IMR-90 (cell line): Measurements from ENCODE around the gene ZNHIT6. TPM values are rescaled to one million over a fixed set of nuclear protein-coding genes. Genes with fewer than 3 reads are reported as not detected.

Experiments
- ATAC-seq: fragments of 200-7000 bp; cut with Tn5 transposase; 2 replicates; pipeline ENCODE4 v1.9.1; 2020; ENCODE audit warnings: low read depth, mild to moderate bottlenecking, moderate library complexity
- BruUV-seq: library from RNA; stranded (reverse); fragments of 400-500 nt; replicated peaks from 2 replicates; lab custom pipeline; 2021; lab: Mats Ljungman, UMichigan
- CTCF ChIA-PET: fragments of 300-600 bp; formaldehyde crosslinking; extraction: SDS; loops from one replicate; lab custom pipeline; 2021; ENCODE audit warnings: antibody characterized with exemption; lab: Yijun Ruan, JAX
- POLR2A ChIA-PET: fragments of 300-600 bp; sonication (Branson Sonifier 250); formaldehyde crosslinking; loops from one replicate; lab custom pipeline; 2022; ENCODE audit warnings: antibody characterized with exemption; ENCODE audit not compliant: unreplicated experiment; lab: Charles Lee
- DNase-seq: peaks from one replicate; pipeline ENCODE4 v3.0.0; 2013
- H2AFZ ChIP-seq: replicated peaks from 2 replicates; pipeline ENCODE3; 2013; ENCODE audit warnings: low read length, mild to moderate bottlenecking; ENCODE audit not compliant: poor library complexity
- H2AK5ac ChIP-seq: 2 replicates; pipeline ENCODE4 v1.6.1; 2013; ENCODE audit warnings: low read depth, low read length, inconsistent platforms
- H2AK9ac ChIP-seq: replicated peaks from 2 replicates; pipeline ENCODE3; 2013; ENCODE audit warnings: mild to moderate bottlenecking, low read depth, low read length, moderate library complexity; ENCODE audit not compliant: poor library complexity
- H2BK120ac ChIP-seq: 2 replicates; pipeline ENCODE4 v1.6.1; 2013; ENCODE audit warnings: low read depth, low read length, inconsistent platforms
- H2BK15ac ChIP-seq: 3 replicates; pipeline ENCODE4 v1.6.1; 2013; ENCODE audit warnings: low read depth, low read length, inconsistent platforms
- H2BK20ac ChIP-seq: 2 replicates; pipeline ENCODE4 v1.6.1; 2013; ENCODE audit warnings: low read depth, mild to moderate bottlenecking, inconsistent platforms, low read length, moderate library complexity
- H2BK5ac ChIP-seq: 2 replicates; pipeline ENCODE4 v1.6.1; 2013; ENCODE audit warnings: mild to moderate bottlenecking, low read depth, low read length, inconsistent platforms; ENCODE audit not compliant: poor library complexity, severe bottlenecking
- H3K14ac ChIP-seq: replicated peaks from 2 replicates; pipeline ENCODE4 v1.6.1; 2013; ENCODE audit warnings: low read depth, low read length, inconsistent platforms
- H3K18ac ChIP-seq: 2 replicates; pipeline ENCODE4 v1.6.1; 2013; ENCODE audit warnings: low read depth, low read length, control low read depth
- H3K23ac ChIP-seq: 2 replicates; pipeline ENCODE4 v1.6.1; 2013; ENCODE audit warnings: low read depth, low read length, inconsistent platforms
- H3K27ac ChIP-seq: 2 replicates; pipeline ENCODE4 v1.5.1; 2013; ENCODE audit warnings: mild to moderate bottlenecking, control low read depth, low read length; ENCODE audit not compliant: insufficient read depth
- H3K27me3 ChIP-seq: 2 replicates; pipeline ENCODE4 v1.6.1; 2013; ENCODE audit warnings: low read length; ENCODE audit not compliant: control insufficient read depth, insufficient read depth
- H3K36me3 ChIP-seq: 2 replicates; pipeline ENCODE4 v1.6.1; 2013; ENCODE audit warnings: low read length, mixed read lengths; ENCODE audit not compliant: control insufficient read depth, insufficient read depth
- H3K4ac ChIP-seq: 2 replicates; pipeline ENCODE4 v1.6.1; 2013; ENCODE audit warnings: low read depth, low read length, inconsistent platforms
- H3K4me1 ChIP-seq: 2 replicates; pipeline ENCODE4 v1.6.1; 2013; ENCODE audit warnings: low read length, mixed read lengths; ENCODE audit not compliant: control insufficient read depth, insufficient read depth
- H3K4me2 ChIP-seq: 2 replicates; pipeline ENCODE4 v1.6.1; 2013; ENCODE audit warnings: low read depth, mild to moderate bottlenecking, control low read depth, low read length, moderate library complexity
- H3K4me3 ChIP-seq: 2 replicates; pipeline ENCODE4 v1.5.1; 2013; ENCODE audit warnings: low read depth, mild to moderate bottlenecking, control low read depth, low read length, moderate library complexity; ENCODE audit not compliant: insufficient read depth
- H3K56ac ChIP-seq: 2 replicates; pipeline ENCODE4 v1.6.1; 2013; ENCODE audit warnings: low read length, inconsistent platforms; ENCODE audit not compliant: insufficient read depth; ENCODE audit errors: extremely low read depth
- H3K79me1 ChIP-seq, 2 experiments: 2 replicates each; pipeline ENCODE4 v1.6.1; 2013; ENCODE audit warnings: low read length in 2 of 2, inconsistent platforms in 1 of 2, low read depth in 1 of 2
- H3K9ac ChIP-seq: 2 replicates; pipeline ENCODE4 v1.6.1; 2013; ENCODE audit warnings: low read depth, low read length, control low read depth
- H3K9me1 ChIP-seq: 2 replicates; pipeline ENCODE4 v1.6.1; 2013; ENCODE audit warnings: low read length, inconsistent platforms; ENCODE audit not compliant: insufficient read depth
- H3K9me3 ChIP-seq: 2 replicates; pipeline ENCODE4 v1.6.1; 2013; ENCODE audit warnings: low read length; ENCODE audit not compliant: control insufficient read depth, insufficient read depth
- H4K20me1 ChIP-seq: 2 replicates; pipeline ENCODE4 v1.6.1; 2013; ENCODE audit warnings: low read length, inconsistent platforms; ENCODE audit not compliant: insufficient read depth
- H4K5ac ChIP-seq: 2 replicates; pipeline ENCODE4 v1.6.1; 2013; ENCODE audit warnings: mild to moderate bottlenecking, low read depth, low read length, control low read depth
- H4K8ac ChIP-seq, 2 experiments: 2 replicates each; pipeline ENCODE4 v1.6.1; 2013; ENCODE audit warnings: low read depth in 2 of 2, low read length in 2 of 2, control low read depth in 1 of 2, inconsistent platforms in 1 of 2
- H4K91ac ChIP-seq: 2 replicates; pipeline ENCODE4 v1.6.1; 2013; ENCODE audit warnings: low read depth, low read length, inconsistent platforms; ENCODE audit not compliant: insufficient read depth
- BHLHE40 ChIP-seq: fragments of 150-350 bp; IDR thresholded peaks from 2 replicates; pipeline ENCODE4 v1.6.1; 2016; ENCODE audit warnings: mild to moderate bottlenecking, low read depth, low read length
- CEBPB ChIP-seq: IDR thresholded peaks from 2 replicates; pipeline ENCODE4 v1.6.1; 2012; ENCODE audit warnings: low read depth, low read length, improper control_type of control experiment
- CHD1 ChIP-seq: IDR thresholded peaks from 2 replicates; pipeline ENCODE4 v1.6.1; 2012; ENCODE audit warnings: low read depth, low read length, improper control_type of control experiment
- CTCF ChIP-seq: conservative IDR thresholded peaks from 2 replicates; pipeline ENCODE4 v1.5.1; 2012; ENCODE audit warnings: mild to moderate bottlenecking, low read depth, low read length, improper control_type of control experiment
- MAFK ChIP-seq: IDR thresholded peaks from 2 replicates; pipeline ENCODE4 v1.6.1; 2012; ENCODE audit warnings: low read depth, low read length, improper control_type of control experiment
- MAZ ChIP-seq: IDR thresholded peaks from 2 replicates; pipeline ENCODE4 v1.6.1; 2012; ENCODE audit warnings: low read depth, mild to moderate bottlenecking, low read length, improper control_type of control experiment, moderate library complexity, borderline replicate concordance
- POLR2A ChIP-seq: IDR thresholded peaks from 2 replicates; pipeline ENCODE4 v1.6.1; 2012; ENCODE audit warnings: mild to moderate bottlenecking, low read depth, low read length
- RAD21 ChIP-seq: IDR thresholded peaks from 2 replicates; pipeline ENCODE4 v1.6.1; 2012; ENCODE audit warnings: low read length, improper control_type of control experiment
- RCOR1 ChIP-seq: IDR thresholded peaks from 2 replicates; pipeline ENCODE4 v1.6.1; 2012; ENCODE audit warnings: mild to moderate bottlenecking, low read length, improper control_type of control experiment; ENCODE audit not compliant: insufficient replicate concordance
- RFX5 ChIP-seq: IDR thresholded peaks from 2 replicates; pipeline ENCODE4 v1.8.0; 2012; ENCODE audit warnings: low read depth, mild to moderate bottlenecking, low read length, moderate library complexity
- SMC3 ChIP-seq: fragments of 150-350 bp; IDR thresholded peaks from 2 replicates; pipeline ENCODE4 v1.6.1; 2016; ENCODE audit warnings: low read depth, mild to moderate bottlenecking, antibody characterized with exemption, low read length, moderate library complexity
- USF2 ChIP-seq: fragments of 150-350 bp; IDR thresholded peaks from 2 replicates; pipeline ENCODE4 v1.6.1; 2017; ENCODE audit warnings: mild to moderate bottlenecking, antibody characterized with exemption, low read length, low read depth
- WGBS, 2 experiments: methylation state at CpG; one replicate each; pipeline versions ENCODE4 v1.1.5 to v1.1.7; 2013; ENCODE audit warnings: missing lambda C conversion rate in 2 of 2; ENCODE audit not compliant: insufficient read length in 1 of 2; ENCODE audit errors: extremely low coverage in 2 of 2; 5-methylcytosine and 5-hydroxymethylcytosine counted together
- dilution Hi-C: fragments of 300-500 bp; cut with HindIII; formaldehyde crosslinking; loops from one replicate; pipeline ENCODE4 v1.14.3; 2018; ENCODE audit warnings: low sequenced_read_pairs; ENCODE audit not compliant: unreplicated experiment
- in situ Hi-C: fragments of 300-500 bp; cut with MboI; formaldehyde crosslinking; loops from 3 replicates; pipeline ENCODE4 v1.14.3; 2019; ENCODE audit warnings: low sequenced_read_pairs, inconsistent platforms, mixed read lengths
- intact Hi-C: fragments of 100-400 bp; cut with micrococcal nuclease; formaldehyde crosslinking; loops from 2 replicates; pipeline ENCODE4 v1.10.0; 2022
- polyA plus RNA-seq, 3 experiments: library from polyadenylated mRNA; depleted of rRNA; stranded (reverse); fragments of >200 nt; gene quantifications; 2 replicates each; pipeline ENCODE4 v1.2.3, GENCODE V29; 2012; ENCODE audit warnings: low replicate concordance in 1 of 3
- total RNA-seq: library from RNA; depleted of rRNA; stranded (reverse); fragments of >200 nt; gene quantifications from 2 replicates; pipeline ENCODE4 v1.2.3, GENCODE V29; 2012

The ZNHIT6 gene
- total and polyA plus RNA-seq, 2 of the 4 experiments (the other 2 are of a cell fraction), result 9.0 to 13.7 TPM

GRCh38 chr1:85629532-85629920 is 78.7 kb downstream of the ZNHIT6 start:
- Histone ChIP-seq H3K9me1 (peaks cover 6% of the 10 kb centered on the region), H3K56ac (peak overlapping the region; percentile 80), H2BK15ac (peak overlapping the region; percentile 83), H4K20me1 (peaks cover 4% of the 10 kb centered on the region), H3K14ac (peak overlapping the region; percentile 87), H3K79me1 (peaks cover 0 to 8% of the 10 kb centered on the region in 2 experiments; a peak in 2 of 4 replicates), H4K91ac (peak overlapping the region; percentile 92), H4K8ac (peak overlapping the region; percentile 61 to 64), H2BK20ac (peak overlapping the region; percentile 89), H3K27ac (peak overlapping the region; percentile 96), H3K4me2 (peak overlapping the region; percentile 57), H2AK9ac (no peak overlapping the region), H4K5ac (peak overlapping the region; percentile 73), H2AK5ac (peak overlapping the region; percentile 71), H3K23ac (peak overlapping the region; percentile 75), H3K4ac (peak overlapping the region; percentile 85), H3K27me3 (no peaks in the 10 kb centered on the region), H2AFZ (no peak overlapping the region), H2BK120ac (peak overlapping the region; percentile 92), H2BK5ac (peak overlapping the region; percentile 93), H3K4me1 (peaks cover 13% of the 10 kb centered on the region), H3K36me3 (peaks cover under 1% of the 10 kb centered on the region; the same call in 1 of the 2 replicates), H3K4me3 (no peak overlapping the region), H3K9me3 (no peaks in the 10 kb centered on the region), H3K9ac (peak overlapping the region; percentile 70), H3K18ac (peak overlapping the region; percentile 68)
- WGBS, 2 experiments, result no CpG with 5 or more reads among the region's 2 CpGs
- BruUV-seq, result no TSS peak
- DNase-seq (no peak), ATAC-seq (no peak; the same call in 1 of the 2 replicates)
- in situ Hi-C loops, result no loop called here
- intact Hi-C loops, result loop anchor here (2.0 to 5.0 kb wide), 3 partner anchors 17 to 63 kb away; no protein-coding TSS in a partner anchor
- POLR2A ChIA-PET, result interaction anchor here (1.0 to 3.0 kb wide), 3 partner anchors 17 to 53 kb away, joined by 4 to 51 read pairs (median 18); no protein-coding TSS in a partner anchor
- dilution Hi-C loops, result no loop called here
- TF ChIP-seq USF2 (no peak), MAFK (no peak), RAD21 (no peak), CEBPB (no peak), POLR2A (no peak), BHLHE40 (no peak), SMC3 (no peak), CHD1 (no peak), CTCF (no peak), RFX5 (no peak), RCOR1 (no peak), MAZ (no peak)
- CTCF ChIA-PET, result interaction anchor here (0.7 to 1.7 kb wide), 8 partner anchors 17 to 332 kb away, joined by 3 to 12 read pairs (median 4); no protein-coding TSS in a partner anchor
